GM20431 (cell line): ENCODE results near the gene LIN28B.
"Not testable (repeated sequence)": the region's sequence is repeated elsewhere in the genome, so short reads cannot be mapped to it uniquely, and the experiment has no call there.

Experiments used
- in situ Hi-C: fragments of 300-500 bp; cut with MseI, MboI; formaldehyde crosslinking; loops from one replicate; pipeline ENCODE4 v1.15.0; 2020; ENCODE audit warnings: low sequenced_read_pairs; ENCODE audit not compliant: unreplicated experiment

LIN28B gene

GRCh38 chr6:104955491-104955890 lies 1.4 kb upstream of the LIN28B start:
- in situ Hi-C loops = no loop called here

DNA sequence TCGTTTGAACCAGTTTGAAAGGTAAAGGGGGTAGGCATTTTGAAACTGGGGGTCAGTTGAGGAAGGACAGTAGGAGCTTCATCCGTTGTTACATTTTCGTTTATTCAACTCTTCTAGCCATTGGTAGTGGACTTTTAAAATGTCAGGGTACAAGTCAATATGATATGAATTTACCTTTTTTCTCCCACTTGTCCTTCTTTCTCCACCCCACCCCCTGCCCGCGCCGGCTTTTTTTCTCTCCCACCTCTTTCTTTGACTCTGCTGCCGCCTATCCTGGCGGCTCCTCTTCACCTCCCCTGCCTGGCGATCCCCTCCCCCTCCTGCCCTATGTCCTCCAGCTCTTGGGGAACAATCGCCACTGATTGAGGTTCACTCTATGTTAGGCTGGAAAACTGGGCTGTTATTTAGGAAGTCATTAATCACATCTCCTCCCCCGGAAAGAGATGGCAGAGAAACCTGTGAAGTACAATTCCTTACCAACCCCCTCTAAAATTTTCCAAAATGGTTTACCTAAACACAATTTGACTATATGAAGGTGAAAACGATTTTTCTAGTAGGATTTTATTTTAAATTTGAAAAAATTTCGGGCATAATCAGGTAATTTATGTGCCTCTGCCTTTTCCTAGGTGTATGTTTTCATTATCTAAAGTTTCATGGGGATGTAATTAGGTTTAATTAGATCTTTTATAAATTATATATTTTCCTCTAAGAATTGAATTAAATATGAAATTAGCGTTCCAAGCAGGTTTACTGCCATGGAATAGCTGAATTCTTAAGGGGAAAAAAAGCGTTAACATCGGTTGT lies 778 bp upstream of the LIN28B start:
- in situ Hi-C loops = no loop called here

DNA sequence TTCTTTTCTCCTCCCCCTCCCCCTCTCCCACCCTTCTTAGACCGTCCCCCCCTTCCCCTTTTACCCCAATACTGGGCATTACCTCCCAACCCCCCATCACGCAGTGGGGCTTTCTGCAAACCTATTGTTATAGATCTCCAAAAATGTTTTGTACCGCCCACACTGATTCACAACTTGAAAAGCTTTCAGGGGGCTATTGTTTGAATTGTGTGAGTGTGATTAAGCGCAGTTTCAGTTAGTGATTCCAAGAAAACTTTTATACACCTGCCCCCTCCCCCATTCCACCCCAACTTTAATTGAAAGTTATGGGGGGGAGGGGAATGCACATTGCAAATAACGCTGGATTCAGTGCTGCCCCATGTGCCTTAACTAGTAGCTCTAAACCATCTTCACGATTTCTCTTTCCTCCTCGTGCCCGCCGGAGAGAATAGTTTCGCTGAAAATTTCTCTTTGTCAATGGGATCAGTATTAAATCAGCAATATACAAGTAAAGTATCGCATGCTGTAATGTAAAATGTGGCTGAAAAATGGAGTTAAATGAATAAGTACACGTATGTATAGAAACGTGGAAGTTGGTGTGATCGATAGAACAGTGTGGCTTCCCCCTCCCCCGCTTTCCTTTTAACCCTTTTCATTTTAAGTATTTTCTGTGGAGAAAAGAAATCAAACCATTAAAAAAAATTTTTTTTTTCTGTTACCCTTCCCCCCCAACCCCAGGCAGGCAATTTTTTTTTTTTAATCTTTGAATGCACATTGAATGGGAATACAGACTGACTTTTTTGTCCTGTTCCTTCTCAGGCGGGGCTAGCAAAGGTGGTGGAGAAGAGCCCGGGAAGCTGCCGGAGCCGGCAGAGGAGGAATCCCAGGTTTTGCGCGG lies 632 bp downstream of the LIN28B start:
- in situ Hi-C loops = no loop called here

DNA sequence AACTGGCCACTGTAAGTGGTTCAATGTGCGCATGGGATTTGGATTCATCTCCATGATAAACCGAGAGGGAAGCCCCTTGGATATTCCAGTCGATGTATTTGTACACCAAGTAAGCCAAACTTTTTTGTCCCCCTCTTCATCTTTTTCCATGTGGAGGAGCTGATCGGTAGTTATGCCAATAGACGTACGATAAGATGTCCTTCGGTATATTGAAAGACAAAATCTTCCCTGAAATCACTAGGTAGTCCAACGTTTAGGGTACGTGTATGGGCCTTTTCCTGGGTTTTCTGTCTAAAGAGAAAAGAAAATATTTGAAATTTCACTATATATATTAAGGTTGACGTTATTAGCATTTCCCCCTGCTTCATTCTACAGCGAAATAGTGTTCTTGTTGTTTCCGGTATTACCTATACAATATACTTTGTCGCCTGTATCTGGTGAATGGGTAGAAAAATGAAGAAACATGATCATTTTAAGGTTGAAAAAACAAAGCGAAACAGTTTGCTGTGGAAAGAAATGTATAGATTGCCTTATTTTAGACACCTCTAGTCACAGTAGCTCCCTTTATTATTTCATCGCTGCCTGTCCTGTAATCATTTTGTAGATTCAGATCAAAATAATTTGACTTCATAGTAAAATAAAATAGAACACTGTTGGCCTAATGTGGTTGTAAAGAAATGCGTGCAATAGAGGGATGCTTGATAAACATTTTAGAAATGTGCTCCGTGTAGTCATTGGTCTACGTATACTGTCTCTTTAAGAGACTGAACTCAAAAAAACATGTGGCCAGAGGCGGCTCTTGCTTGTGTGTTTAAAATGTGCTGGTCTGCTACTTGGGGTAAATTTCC lies 1.5 kb downstream of the LIN28B start:
- in situ Hi-C loops = no loop called here

DNA sequence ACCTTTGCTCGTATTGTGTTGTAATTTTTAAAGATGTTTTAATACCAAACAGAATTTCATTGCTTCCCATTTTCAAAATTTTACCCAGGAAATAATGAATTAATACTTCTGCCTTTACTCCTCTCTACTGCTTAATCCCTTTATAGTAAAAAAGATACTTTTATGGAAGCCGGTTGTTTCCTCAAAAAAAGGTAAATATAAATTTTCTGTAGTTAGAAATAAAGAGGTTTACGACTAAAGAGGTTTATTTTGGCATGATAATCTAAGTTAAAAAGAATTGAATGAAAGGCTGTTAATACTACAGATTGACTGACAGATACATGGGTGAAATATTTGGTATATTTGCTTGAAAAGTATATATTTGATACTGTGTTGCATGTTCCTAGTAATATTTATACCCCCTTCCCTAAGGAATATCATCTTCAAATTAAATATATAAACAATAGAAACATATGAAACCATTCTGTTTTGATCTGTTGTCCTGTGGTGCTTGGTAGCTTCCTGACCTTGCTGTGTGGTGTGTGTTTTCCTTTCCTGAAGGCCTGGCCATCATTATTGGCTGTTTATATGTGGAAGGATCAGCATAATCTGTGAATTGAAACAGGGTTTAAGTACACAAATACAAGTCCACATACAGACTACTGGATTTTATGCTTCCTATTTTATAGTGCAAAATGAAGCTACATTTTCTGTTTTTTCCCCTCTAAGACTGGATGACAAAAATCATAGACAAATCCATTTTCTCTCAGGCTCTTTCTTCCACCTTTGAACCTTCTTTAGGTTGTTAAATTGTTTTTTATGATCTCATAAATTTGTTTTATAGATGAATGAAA lies 2.3 kb downstream of the LIN28B start:
- in situ Hi-C loops = no loop called here

DNA sequence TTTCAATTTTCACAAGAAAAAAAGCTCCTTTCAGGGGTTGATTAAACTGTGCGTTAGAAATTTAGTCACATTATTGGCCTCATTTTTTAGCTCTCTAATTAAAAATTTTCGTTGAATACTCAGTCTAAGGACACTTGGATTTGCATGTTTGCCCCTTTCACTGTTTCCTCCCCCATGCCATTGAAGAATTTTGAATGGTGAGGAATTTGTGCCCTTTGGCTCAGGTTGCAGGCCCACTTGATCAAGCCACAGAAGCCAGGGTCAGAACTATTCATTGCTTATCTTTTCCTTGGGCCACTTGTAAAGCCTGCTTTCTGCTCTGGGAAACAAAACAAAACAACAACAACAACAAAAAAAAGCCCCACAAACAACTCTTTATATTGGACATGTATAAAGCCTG lies 12.2 kb downstream of the LIN28B start:
- in situ Hi-C loops = no loop called here

- in situ Hi-C loops = no loop called here
These were observed 13.1 kb downstream of the LIN28B start for GRCh38 chr6:104969785-104970581.

- in situ Hi-C loops = no loop called here
These were observed 16.5 kb downstream of the LIN28B start for GRCh38 chr6:104973404-104973803.

- in situ Hi-C loops = no loop called here
These were observed 26.4 kb downstream of the LIN28B start for GRCh38 chr6:104983296-104983695.

DNA sequence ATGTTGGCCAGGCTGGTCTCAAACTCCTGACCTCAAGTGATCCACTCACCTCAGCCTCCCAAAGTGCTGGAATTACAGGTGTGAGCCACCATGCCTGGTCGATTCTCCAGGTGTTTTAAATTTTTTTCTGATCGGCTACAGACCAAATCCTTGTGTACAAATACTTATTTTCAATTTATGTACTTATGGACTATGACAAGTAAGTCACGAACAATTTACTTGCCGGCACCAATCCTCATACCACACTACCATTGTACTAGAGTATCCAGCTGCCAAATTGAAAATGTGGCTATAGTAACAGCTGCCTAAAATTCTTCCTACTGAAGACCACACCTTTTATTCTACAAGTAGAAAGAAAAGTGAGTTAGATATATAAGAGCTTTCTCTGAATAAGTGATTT lies 26.9 kb downstream of the LIN28B start:
- in situ Hi-C loops = no loop called here

- in situ Hi-C loops = no loop called here
These were observed 27.9 kb downstream of the LIN28B start for GRCh38 chr6:104984831-104985230.

DNA sequence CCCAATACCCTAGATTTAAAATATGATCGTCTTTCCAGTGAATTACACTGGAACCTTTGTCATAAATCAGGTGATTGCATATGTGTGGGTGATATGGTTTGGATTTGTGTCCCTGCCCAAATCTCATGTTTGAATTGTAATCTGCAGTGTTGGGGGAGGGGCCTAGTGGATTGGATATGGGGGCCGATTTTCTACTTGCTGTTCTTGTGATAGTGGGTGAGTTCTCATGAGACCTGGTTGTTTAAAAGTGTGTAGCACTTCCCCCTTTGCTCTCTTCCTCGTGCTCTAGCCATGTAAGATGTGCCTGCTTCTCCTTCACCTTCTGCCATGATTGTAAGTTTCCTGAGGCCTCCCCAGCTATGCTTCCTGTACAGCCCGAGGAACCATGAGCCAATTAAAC lies 29.0 kb downstream of the LIN28B start:
- in situ Hi-C loops = not testable (repeated sequence)

DNA sequence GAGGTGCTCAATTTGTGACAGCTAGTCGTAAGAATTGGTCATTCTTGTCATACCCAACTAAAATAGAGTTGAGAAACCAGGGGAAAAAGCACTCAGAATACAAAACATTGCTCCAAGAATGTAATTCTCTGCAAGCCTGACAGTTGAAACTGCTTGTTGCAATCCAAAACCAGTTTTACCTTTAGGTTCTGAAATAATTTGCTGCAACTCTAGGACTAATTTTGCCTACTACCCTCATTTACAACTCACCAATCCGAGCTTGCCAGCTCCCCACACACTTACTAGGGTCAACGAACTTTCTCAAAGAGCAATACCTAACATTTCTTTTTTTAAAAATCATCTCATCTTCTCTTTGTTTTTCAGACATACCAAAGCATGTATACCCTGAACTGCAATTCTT lies 29.7 kb downstream of the LIN28B start:
- in situ Hi-C loops = no loop called here

DNA sequence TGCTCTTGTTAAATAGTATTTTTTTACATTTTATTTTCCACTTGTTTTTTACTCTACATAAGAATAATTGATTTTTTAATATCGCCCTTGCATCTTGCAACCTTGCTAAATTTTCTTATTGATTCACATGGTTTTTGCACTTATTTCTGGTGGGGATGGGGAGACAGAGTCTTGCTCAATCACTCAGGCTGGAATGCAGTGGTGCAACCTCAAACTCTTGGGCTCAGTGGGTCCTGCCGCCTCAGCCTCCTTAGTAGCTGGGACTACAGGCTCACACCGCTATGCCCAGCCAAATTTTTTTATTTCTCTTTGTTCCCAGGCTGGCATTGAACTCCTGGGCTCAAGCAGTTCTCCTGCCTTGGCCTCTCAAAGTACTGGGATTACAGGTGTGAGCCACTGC lies 30.3 kb downstream of the LIN28B start:
- in situ Hi-C loops = no loop called here

GRCh38 chr6:104990085-104990484 lies 33.2 kb downstream of the LIN28B start:
- in situ Hi-C loops = no loop called here

DNA sequence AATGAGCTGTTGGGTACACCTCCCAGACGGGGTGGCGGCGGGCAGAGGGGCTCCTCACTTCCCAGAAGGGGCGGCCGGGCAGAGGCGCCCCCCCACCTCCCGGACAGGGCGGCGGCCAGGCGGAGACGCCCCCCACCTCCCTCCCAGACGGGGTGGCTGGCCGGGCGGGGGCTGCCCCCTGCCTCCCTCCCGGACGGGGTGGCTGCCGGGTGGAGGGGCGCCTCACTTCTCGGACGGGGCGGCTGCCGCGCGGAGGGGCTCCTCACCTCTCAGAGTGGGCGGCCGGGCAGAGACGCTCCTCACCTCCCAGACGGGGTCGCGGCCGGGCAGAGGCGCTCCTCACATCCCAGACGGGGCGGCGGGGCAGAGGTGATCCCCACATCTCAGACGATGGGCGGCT lies 34.2 kb downstream of the LIN28B start:
- in situ Hi-C loops = not testable (repeated sequence)

- in situ Hi-C loops = not testable (repeated sequence)
These were observed 36.7 kb downstream of the LIN28B start for GRCh38 chr6:104993576-104993975.

DNA sequence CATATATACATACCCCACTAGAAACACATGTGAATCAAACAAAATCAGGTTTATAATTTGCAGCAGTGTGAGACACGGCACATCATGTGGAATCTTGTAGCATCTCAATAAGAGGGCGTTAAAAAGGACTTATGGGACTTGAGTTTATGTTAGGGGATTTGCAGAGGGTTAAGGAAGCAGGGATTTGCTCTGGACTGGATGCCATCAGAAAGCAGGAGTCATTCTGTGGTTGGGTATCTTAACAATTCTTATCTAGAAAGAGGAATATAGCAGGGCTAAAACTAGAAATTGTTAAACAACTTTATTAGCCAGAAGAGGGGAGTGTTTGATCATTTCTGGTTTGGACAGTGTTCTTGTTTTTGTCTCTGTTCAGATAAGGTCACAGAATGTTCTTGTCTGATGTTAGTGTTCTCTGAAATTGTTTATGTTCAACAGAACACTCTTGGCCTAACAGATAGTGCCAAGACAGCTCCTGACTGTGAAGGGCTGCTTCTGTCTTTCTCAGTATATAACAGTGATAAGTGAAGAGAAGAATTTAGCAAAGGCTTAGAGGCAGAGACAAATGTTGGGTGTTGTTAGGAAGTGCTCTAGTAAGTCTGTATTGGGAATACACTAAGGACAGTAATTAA lies 39.2 kb downstream of the LIN28B start:
- in situ Hi-C loops = no loop called here
